Measurements from ENCODE around the gene DOCK9. TPM values are rescaled to one million over a fixed set of nuclear protein-coding genes. Genes with fewer than 3 reads are reported as not detected.
A peak's percentile ranks its signal among the peaks of the same experiment; 100 is the strongest.

The DOCK9 gene
- total and polyA plus RNA-seq, 2 donors from 2014 or later: 14.0 to 125 TPM

- Histone ChIP-seq H3K9me3 (ENCODE audit: control insufficient read depth in 2 of 3, insufficient read depth in 1 of 3, low read length in 3 of 3) (no peaks in the 10 kb centered on the region), H3K36me3 (ENCODE audit: control insufficient read depth in 2 of 3, insufficient read depth in 3 of 3, low read length in 3 of 3) (peaks cover 0 to 3% (median 0%) of the 10 kb centered on the region in 3 donors), H3K27ac (ENCODE audit: low read depth in 2 of 2, low read length in 2 of 2) (no peak overlapping the region), H3K9ac (ENCODE audit: low read length in 3 of 3) (no peak overlapping the region), H3K27me3 (ENCODE audit: control insufficient read depth, insufficient read depth, low read length) (no peaks in the 10 kb centered on the region), H3K4me1 (ENCODE audit: control insufficient read depth in 2 of 3, insufficient read depth in 2 of 3, low read depth in 1 of 3, low read length in 3 of 3) (no peaks in the 10 kb centered on the region), H3K4me3 (ENCODE audit: low read length in 3 of 3) (no peak overlapping the region)
- intact Hi-C loops (cut with DNase I): no loop called here
- DNase-seq (no peak), FAIRE-seq (no peak)
- no peak for TF ChIP-seq CTCF (IDR thresholded peaks at IDR 0.05; ENCODE audit: borderline replicate concordance, extremely low read depth, insufficient read depth)
Measured at GRCh38 chr13:98923641-98924397, 54.0 kb downstream of the DOCK9 start.

- DNase-seq: peak in 1 of 5 donors; percentile 49
- H3K9me3 ChIP-seq (ENCODE audit: control insufficient read depth in 2 of 3, insufficient read depth in 1 of 3, low read length in 3 of 3): no peaks in the 10 kb centered on the region
- FAIRE-seq: no peak
- H3K27ac ChIP-seq (ENCODE audit: low read depth in 2 of 2, low read length in 2 of 2): no peak overlapping the region
- peaks cover 0 to 3% (median 0%) of the 10 kb centered on the region in 3 donors for H3K36me3 ChIP-seq (ENCODE audit: control insufficient read depth in 2 of 3, insufficient read depth in 3 of 3, low read length in 3 of 3)
- peaks cover 0 to 3% (median 2%) of the 10 kb centered on the region in 3 donors for H3K4me1 ChIP-seq (ENCODE audit: control insufficient read depth in 2 of 3, insufficient read depth in 2 of 3, low read depth in 1 of 3, low read length in 3 of 3)
- no peaks in the 10 kb centered on the region for H3K27me3 ChIP-seq (ENCODE audit: control insufficient read depth, insufficient read depth, low read length)
- H3K9ac ChIP-seq (ENCODE audit: low read length in 3 of 3): no peak overlapping the region
- no peak for TF ChIP-seq CTCF (IDR thresholded peaks at IDR 0.05; ENCODE audit: borderline replicate concordance, extremely low read depth, insufficient read depth)
- intact Hi-C loops (cut with DNase I): no loop called here
- H3K4me3 ChIP-seq (ENCODE audit: low read length in 3 of 3): no peak overlapping the region
Measured at GRCh38 chr13:98922306-98922705, 55.6 kb downstream of the DOCK9 start.

- Histone ChIP-seq H3K36me3 (ENCODE audit: control insufficient read depth in 2 of 3, insufficient read depth in 3 of 3, low read length in 3 of 3) (peaks cover 0 to 3% (median 0%) of the 10 kb centered on the region in 3 donors), H3K4me1 (ENCODE audit: control insufficient read depth in 2 of 3, insufficient read depth in 2 of 3, low read depth in 1 of 3, low read length in 3 of 3) (peaks cover 0 to 5% (median 3%) of the 10 kb centered on the region in 3 donors), H3K9me3 (ENCODE audit: control insufficient read depth in 2 of 3, insufficient read depth in 1 of 3, low read length in 3 of 3) (no peaks in the 10 kb centered on the region), H3K9ac (ENCODE audit: low read length in 3 of 3) (no peak overlapping the region), H3K4me3 (ENCODE audit: low read length in 3 of 3) (no peak overlapping the region), H3K27ac (ENCODE audit: low read depth in 2 of 2, low read length in 2 of 2) (no peak overlapping the region), H3K27me3 (ENCODE audit: control insufficient read depth, insufficient read depth, low read length) (no peaks in the 10 kb centered on the region)
- TF ChIP-seq CTCF (IDR thresholded peaks at IDR 0.05; ENCODE audit: borderline replicate concordance, extremely low read depth, insufficient read depth): no peak
- DNase-seq (no peak), FAIRE-seq (no peak)
- intact Hi-C loops (cut with DNase I): no loop called here
Measured at GRCh38 chr13:98921786-98922185, 56.1 kb downstream of the DOCK9 start.

All from kidney (tissue), 14 donors.